DMS 273 (cell line): Measurements from ENCODE around the gene ASAP2.
A peak's percentile ranks its signal among the peaks of the same experiment; 100 is the strongest.
"Not testable (repeated sequence)": the region's sequence is repeated elsewhere in the genome, so short reads cannot be mapped to it uniquely, and the experiment has no call there.

Experiments used
- DNase-seq: peaks from one replicate; lab custom pipeline; 2025; ENCODE audit not compliant: unreplicated experiment; lab: John Stamatoyannopoulos, UW

ASAP2 gene

DNA sequence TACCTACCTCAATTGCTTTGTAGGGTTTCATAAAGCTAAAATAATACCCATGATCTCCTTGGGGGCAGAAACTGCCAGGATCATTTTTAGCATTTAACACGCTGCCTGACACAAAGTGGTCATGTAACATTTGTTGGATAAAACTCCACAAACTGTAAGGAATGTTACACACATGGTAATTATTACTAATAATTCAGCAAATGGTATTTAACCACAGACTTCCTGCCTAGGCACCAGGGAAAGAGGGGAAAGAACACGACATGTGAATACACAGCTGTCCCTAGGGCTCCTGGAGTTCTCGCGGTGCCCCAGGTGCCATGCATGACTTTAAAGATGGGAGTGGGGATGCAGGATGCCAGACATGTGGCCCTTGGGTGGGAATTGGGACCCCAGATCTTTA, 43.5 kb downstream of the ASAP2 start:
- DNase-seq: no peak

DNA sequence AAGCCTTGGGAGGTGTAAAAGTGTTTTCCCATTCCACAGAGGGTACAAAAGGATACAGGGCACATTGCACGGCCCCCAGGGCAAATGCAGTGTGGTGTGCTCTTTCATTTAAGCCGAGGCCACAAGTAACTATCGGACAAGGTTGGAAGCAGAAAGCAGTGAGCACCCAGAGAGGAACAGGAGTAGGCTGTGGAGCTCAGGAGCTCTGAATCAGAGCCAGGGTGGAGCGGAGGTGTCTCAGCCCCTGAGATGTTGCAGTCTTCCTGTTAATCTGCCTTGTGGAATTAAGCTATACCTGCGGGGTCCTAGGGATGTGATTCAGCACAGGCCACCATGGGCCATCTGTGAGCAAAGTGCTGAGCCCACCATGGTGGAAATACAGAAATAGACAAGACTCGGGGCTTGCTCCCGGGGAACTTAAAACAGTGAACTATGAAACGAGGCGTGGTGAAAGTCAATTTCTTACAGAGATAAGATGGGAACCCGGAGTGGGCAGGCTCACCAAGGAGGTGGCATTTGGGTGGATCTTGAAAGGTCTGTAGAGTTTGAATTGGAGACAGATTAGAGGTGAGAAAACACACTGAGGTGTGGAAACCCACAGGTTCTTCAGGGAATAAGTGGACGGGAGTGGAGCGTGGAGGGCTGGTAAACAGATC, 44.0 kb downstream of the ASAP2 start:
- no peak for DNase-seq

DNA sequence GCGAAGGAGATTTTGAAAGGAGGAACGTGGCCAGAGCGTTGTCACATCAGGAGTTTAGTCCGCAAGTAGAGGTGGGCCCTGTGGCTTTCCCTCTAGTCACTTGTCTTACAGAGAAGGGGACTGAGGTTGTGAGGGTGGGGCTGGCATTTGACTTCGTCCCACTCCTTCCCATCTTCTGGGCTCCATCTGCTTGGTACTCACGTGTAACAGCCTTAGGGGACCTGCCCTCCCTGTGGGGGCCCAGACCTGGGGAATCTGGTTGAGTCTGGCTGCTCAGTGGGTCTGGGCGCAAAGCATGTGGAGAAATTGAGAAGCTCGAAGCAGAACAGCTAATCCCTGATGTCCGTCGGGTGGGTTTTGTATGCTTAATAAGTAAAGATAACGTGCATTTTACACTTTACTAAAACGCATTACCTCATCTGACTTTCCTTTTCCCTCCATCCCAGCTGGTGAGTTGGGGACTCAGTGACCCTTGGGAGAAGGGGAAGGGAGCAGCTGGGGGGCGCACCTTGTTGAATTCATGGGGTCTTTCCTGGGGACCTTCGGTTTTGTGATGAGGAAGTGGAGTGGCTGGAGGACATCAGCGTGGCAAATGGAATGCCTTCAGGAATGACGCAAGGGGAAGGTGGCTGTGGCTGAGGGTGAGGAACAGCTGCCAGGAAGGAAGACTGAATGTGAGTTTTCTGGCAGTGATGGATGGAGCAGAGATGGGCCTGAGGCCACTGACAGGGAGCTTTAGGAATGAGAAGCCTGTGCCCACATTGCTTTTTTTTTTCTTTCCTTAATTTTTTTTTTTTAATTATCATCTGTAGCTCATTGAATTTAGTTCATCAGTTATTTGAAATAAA, 44.8 kb downstream of the ASAP2 start:
- peak; percentile 65 for DNase-seq

DNA sequence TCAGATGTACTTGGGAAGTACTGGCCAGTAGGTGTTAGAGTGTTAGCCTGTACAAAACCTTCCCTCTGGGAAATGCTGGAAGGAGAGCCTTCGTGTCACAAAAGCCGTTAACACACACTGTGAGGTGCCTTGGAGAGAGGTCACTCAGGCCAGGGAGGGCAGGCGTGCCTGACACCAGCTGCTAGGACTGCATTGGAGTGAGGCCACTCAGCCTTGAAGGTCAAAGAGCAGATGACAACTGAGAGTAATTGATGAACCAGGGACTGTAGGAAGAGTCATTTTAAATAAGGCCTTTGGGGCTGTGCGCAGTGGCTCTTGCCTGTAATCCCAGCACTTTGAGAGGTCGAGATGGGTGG, 45.4 kb downstream of the ASAP2 start:
- DNase-seq: no peak

DNA sequence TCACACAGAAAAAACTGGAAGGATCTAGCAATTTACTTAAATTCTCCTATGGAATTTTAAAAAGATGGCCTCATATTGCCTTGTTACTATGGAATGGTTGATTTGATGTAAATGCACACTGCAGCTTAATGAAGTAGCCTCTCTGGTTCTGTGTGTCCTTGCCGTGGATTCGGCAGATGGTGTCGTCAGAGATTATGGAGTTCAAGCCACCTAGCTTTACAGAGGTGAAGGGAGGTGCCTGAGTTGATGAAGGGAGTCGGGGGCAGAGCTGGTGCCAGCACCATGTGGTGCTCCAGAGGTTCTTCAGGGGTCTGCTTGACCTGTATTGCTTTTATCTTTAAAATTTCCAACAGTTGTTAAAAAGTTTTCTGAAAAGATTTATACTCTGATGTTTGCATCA, 48.8 kb downstream of the ASAP2 start:
- peak; percentile 55 for DNase-seq

DNA sequence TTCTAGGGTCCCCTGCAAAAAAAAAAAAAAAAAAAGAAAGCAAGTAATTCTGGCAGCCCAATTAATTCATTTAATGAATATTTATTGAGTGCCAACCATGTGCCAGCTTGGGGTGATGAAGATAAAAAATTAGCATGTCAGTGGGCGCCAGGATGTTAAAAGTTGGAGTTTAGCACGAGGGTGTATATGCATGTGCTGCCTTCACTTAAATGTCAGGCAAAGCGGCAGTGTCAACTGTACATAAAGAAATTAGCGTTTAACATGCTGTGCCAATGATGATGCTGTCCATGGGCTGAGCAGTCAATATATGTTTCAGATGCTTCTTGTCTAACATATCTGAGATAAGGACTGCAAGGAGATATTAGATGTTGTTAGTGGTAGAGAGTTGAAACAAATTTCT, 49.5 kb downstream of the ASAP2 start:
- DNase-seq: peak; percentile 54

DNA sequence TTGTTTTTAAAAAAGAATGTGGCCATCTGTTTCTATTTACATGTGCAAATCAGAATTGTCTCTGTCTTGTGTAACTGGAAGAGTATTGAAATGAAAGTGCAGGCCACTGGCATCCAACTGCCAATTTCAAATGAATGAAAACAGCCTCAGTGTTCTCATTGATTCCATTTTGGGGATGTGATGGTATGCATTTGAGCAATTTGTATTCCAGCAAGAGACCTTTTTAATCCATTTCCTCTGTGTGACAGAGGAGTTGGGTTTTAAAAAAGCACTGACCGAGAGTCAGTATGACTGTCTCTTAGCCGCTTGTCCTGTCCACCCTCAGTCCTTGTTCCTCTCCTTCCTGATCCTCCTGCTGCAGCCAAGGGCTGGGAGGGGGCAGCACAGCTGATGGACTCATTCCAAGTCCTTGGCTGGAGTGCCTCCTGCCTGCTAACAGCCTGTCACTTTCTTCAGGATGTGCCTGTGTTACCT, 50.0 kb downstream of the ASAP2 start:
- peak; percentile 46 for DNase-seq

DNA sequence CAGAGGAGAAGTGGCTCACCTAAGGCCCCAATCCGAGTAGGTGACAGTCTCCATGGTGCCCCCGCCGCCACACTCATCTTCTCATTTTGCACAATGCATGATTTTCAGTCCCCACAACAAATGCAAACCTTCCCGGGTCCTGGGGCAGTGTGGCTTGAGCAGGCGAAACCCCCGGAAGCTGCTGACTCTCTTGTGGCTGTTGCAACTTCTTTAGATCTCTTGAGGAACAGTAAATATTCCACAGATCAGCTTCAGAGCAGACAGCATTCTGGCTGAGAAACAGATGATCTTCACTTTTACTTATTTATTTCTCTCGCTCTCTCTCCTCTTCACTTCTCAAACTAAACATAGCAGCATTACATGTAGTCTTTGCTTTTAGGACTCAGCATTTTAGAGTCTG, 51.9 kb downstream of the ASAP2 start:
- DNase-seq: no peak

DNA sequence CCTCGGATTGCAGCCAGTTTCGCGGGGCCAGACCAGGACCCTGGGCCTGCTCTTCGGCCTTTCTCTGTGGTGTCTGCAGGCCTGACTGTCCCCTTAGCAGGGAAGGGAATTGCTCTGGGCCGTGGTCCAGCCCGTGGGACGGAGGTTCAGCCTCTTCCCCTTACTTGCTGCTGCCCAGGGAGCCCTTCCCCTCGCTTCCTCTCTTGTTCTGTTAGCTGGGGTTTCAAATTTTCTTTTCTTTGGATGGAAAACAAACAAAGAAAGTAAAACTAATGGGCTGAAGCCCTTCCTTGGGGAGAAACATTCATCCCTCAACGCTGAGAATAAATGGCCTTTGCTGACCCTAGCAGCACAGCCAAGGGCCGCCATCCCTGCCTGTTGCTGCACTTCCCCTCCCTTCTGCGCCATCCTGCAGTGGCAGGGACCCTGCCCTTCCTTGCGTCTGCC, 52.4 kb downstream of the ASAP2 start:
- no peak for DNase-seq

DNA sequence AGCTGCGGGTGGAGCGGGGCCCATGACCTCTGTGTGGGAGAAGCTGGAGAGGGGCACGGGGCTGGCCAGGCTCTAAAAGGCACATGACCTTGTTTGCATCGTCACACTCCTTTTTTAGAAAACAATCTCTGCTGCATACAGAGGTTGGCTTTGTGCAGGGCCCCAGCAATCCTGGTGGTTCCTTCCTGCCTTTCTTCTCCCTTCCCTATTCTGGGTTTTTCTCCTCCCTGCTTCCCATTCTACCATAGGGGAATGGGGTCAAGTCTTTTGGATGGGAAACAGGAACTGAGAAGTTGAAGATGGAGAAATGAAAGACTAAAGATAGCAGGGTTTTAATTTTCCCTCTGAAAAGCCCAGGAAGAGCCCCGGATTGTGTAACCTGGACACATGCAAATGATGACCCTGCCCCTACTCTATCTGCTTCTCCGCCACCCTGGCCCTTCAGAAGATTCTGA, 53.9 kb downstream of the ASAP2 start:
- no peak for DNase-seq

DNA sequence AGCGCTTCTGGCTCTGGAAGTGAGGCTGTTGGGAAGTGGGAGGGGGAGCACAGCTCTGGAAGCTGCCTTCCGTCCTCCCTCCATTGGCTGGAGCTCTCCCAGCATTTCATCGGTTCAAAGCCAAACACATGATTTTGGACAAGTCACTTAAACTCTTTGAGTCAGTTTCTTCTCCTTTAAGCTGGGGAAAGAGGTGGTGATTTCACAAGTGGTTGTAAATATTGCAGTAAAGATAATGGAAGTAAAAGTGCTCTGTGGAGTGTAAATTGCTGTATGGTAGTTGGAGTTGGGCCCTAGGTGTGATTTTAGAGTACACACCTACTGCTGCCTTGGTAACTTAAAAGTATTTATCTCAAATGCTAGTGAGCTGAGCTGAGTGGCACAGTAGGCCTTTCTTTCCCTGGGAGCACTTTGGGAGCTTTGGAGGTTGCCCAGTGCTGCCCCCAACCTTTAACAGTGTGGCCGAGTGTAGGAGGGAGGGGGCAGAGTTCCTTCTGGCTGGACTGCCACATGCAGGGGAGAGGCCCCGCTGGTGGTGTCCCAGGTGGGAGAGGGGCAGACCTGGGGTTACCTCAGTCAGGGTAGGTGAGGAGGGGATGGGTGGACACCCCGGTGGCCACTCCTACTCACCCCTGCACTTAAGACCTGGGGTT, 54.7 kb downstream of the ASAP2 start:
- no peak for DNase-seq

DNA sequence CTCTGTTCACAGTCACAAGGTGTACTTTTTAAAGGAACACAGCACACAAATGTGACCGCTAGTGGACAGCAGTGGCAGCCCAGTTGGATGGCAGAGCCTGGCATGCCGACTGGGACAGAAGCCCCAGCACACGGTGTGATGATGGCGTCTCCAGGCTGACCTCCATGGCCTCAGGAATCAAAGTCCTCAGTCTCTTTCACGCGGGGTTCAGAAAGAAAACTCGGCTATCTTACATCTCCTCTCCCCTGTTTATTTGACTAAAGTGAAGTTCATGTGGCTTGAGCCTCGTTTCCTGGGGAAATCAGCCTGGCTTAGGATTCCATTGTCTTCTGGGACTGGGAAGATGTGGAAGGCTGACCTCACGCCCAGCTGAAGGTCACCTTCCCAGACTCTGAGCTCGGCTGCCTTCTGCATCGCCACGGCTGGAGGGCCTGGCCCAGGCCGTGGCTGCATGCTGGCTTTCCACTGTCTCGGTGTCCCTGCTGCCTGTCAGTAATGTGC, 56.1 kb downstream of the ASAP2 start:
- no peak for DNase-seq

DNA sequence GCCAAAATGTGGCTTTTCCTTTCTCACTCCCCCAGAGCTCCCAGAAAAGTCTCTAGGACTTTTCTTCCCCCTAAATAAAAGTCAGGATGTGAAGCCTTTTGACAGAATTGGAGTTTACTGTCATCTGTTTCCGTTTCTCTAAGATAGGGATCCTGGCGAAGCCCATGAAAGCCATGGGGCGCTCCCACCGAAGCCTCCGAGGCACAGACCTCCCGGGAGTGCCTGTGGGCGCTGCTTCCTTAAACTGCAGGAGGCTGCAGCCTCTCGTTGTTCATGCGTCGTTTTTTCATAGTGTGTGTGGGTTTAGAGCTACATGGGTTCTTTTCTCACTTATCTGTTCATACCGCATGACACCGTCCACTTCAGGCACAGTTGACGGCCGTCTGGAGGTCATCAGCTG, 56.8 kb downstream of the ASAP2 start:
- DNase-seq: no peak

DNA sequence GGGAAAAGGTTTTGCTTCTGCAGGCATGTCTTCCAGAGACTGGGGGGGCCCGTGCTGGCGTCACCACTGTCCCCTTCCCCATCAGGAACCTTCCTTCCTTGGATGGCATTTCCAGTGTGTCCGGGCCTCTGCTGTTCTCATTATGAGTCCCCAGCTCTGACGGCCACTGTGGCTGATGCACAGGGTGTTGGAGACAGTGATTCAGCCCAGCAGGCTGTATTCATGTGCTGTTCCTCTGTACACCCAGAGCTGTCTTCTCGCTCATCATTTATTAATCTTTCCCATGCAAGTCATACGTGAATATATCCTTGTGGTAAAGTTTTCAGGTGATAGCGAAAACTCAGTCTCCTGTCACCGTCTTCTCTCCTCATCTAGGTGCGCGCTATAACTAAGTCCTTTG, 57.7 kb downstream of the ASAP2 start:
- DNase-seq: no peak

DNA sequence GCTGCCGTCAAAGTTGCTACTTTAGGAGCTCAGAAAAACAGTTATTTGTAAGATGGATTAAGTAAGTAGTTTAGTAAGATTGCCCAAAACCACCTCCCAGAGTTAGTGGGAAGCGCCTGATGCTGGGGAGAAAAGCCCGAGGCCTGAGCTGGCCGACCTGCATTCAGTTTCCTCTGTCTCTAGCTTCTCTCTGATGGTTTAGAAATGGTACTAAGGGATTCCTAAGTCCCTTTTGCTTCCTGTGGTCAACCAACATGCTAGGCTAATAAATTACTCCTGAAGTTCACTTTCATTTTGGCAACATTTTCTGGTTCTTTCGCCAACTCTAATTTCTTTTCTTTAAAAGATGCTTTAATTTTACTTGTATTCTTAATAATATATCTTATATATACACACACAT, 60.1 kb downstream of the ASAP2 start:
- no peak for DNase-seq

DNA sequence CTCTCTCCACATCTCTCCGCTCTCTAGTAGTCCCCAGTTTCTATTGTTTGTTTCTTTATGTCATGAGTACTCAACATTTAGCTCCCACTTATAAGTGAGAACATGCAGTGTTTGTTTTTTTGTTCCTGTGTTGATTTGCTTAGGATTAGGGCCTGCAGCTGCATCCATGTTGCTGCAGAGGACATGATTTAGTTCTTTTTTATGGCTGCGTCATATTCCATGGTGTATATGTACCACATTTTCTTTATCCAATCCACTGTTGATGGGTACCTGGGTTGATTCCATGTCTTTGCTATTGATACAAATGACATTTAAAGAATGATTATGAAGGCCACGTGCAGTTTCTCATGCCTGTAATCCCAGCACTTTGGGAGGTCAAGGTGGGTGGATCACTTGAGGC, 60.7 kb downstream of the ASAP2 start:
- DNase-seq: not testable (repeated sequence)

DNA sequence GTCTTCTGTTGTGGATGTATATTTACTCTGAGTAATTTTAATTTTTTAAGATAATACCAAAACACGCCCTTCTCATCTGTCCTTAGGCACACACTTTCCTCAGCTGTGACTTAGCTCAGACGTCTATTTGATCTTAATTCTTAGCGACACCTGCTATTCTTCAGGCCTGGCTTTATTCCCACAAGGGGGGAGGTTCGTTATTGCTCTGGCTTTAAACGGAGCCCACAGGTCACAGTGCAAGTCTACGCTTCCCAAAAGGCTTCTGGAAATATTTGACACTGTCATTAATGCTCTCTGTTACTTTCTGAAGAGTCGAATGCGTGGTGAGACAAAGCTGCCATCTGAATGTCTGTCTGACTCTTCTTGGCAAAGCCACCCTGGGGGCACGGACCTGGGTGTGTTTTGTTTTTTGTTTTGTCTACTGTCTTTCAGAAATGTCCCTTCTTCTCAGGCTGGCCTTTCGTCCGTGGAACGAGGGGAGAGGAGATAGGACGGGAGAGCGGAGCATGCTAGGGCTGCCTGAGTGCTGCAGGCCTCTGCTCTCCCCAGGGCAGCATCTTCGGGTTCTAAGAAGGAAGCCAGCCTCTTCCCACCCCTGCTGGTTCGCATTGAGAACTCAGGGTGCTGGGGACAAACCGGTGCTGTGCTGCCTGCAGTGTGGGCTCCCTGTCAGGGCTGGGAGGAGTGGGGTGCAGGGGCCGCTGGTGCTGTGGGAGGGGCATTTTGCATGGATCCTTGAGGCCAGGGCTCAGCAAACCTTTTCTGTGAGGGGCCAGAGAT, 61.9 kb downstream of the ASAP2 start:
- DNase-seq: no peak

DNA sequence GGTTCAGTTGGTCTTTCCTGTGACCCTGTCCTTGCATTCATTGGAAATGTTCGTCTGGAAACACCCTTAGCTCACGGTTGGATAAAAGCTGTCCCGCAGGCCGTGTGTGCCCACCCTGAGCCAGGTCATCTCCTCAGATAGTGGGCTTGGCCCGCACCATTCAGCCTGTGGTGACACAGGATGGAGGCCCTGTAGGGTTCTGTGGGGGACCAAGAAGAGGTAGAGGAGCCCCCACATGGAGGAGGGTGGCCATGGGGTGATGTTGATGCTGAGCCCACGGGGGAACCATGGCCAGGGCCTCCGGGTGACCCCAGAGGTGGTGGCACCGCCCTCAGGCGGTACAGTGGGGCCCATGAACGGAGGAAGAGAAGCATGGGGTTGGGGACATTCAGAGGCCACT, 62.7 kb downstream of the ASAP2 start:
- DNase-seq: no peak

DNA sequence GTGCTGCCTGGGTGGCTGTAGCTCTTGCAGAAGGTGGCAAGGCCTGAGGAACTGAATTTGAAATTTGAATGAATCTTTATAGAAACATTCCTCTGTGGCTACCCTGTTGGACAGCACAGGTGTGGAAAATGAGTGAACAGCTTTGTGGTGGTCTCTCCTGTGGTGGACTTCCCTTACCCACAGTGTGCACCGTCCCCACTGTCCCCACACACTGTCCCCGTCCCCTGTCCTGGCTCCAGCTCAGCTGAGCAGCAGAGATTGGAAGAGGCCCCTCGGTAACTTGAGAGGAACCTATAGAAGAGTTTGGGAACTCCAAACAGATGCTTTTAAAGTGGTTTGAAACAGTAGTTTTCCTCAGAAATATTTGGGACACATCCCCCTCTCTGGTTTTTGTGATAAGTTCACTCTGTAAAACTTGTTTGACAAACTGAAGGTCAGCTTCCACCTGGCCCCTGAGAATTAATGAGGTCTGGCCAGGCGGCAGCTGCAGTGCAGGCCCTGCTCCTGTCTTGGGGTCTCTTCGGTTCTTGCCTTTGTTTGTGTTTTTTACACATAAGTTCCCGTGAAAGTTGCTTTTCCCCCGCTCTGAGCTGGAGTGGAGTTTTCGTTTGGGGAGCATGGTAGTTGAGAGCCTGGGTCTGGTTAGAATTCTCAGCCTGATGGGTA, 63.2 kb downstream of the ASAP2 start:
- DNase-seq: no peak

DNA sequence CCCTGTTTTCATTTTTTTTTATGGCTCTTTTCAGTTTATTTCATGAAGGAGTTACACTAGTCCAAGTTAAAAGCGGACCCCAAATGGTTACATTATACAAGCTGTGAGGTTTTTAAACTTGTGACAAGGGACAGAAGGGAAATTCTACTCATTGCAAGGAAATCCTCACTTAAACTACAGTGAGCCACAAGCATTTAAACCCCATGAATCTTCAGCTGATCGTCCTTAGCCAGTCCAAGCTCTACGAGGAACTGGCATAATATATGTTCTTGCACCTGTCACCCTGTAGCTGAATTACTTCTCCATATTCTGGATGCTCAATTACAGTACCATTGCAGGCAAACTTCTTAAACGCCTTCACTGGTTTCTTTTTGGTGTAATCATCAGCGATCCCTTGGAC, 64.5 kb downstream of the ASAP2 start:
- DNase-seq: no peak
